ENCODE results near the gene DGKG. TPM values are rescaled to one million over a fixed set of nuclear protein-coding genes. Genes with fewer than 3 reads are reported as not detected.

DGKG gene
- total and polyA plus RNA-seq, 4 donors: 0.84 to 7.8 (median 1.7) TPM

DNA sequence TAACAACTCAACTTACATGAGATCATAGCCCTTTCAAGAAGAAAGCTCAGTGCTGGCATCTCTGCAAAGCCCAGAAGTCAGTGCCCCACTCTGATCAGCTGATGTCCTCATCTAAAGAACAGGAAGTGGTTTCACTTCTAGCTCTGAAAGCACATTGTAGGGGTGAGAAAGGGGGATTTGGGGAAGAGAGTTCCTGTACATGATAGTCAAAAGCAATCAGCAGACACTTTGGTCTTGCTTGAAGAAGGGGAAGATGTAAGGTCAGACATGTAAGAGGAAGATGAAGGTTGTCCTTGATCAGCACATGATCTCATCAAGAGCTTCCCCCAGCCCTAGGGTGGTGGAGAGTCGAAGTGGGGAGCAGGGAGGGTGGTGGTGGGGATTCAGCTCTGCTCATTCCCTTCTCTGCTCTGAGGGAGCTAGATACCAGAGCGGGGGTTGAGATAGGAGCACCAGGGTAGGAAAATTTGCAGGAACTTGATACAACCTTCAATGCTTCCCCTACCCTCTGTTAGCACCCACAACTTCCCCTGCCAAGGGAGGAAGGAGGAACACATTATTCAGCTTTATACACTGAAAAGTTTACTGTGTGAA, 176.7 kb downstream of the DGKG start:
- peak overlapping the region in 1 of 2 donors; percentile 41 for H3K27ac ChIP-seq (ENCODE audit: low read depth in 1 of 2, low read length in 2 of 2)
- TF ChIP-seq FOXA1 (IDR thresholded peaks at IDR 0.05): no peak
- TF ChIP-seq REST (IDR thresholded peaks at IDR 0.05): no peak
- no peak for TF ChIP-seq TAF1 (conservative IDR thresholded peaks at IDR 0.05)
- TF ChIP-seq CTCF (IDR thresholded peaks at IDR 0.05; ENCODE audit: low read depth, low read length, missing input control): no peak
- no peak for TF ChIP-seq GABPA (IDR thresholded peaks at IDR 0.05 in 1 of 2, conservative IDR thresholded peaks at IDR 0.05 in 1 of 2)
- no peak for TF ChIP-seq ATF3 (IDR thresholded peaks at IDR 0.05)
- TF ChIP-seq HNF4G (IDR thresholded peaks at IDR 0.05): no peak
- no peak for TF ChIP-seq JUND (IDR thresholded peaks at IDR 0.05)
- no peak for DNase-seq (ENCODE audit: low spot score)
- no peak overlapping the region for H3K9ac ChIP-seq (ENCODE audit: low read depth in 1 of 2, low read length in 2 of 2)
- H3K9me3 ChIP-seq (ENCODE audit: control insufficient read depth in 4 of 4, low read length in 3 of 4): no peaks in the 10 kb centered on the region
- H3K4me1 ChIP-seq (ENCODE audit: control insufficient read depth in 4 of 4, insufficient read depth in 4 of 4, low read length in 3 of 4): peaks cover 0 to 3% (median 0%) of the 10 kb centered on the region in 4 donors
- no peak overlapping the region for H3K4me3 ChIP-seq (ENCODE audit: low read depth in 1 of 3, low read length in 3 of 3)
- H3K36me3 ChIP-seq (ENCODE audit: control insufficient read depth in 4 of 4, insufficient read depth in 3 of 4, low read depth in 1 of 4, low read length in 3 of 4): no peaks in the 10 kb centered on the region
- WGBS: 67% methylated on average over 2 of the region's 2 CpGs
- no peaks in the 10 kb centered on the region for H3K27me3 ChIP-seq (ENCODE audit: control insufficient read depth in 4 of 4, insufficient read depth in 4 of 4, low read length in 3 of 4)

DNA sequence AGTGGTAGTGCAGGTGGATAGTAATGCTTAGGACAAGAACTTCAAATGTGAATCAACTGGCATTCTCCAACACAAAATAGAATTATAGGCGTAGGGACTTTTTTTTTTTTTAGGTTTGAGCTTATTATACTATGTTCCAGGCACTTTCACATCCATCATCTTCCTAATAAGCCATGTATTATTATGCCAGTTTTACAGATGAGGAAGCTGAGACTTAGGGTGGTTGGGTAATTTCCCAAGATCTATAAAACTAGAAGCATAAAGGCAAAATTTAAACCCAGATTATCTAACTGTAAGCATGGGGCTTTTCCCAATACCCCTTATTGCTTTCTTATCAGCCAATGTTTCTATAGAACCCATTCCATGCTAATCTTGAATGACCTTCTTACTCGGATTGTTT, 178.0 kb downstream of the DGKG start:
- Histone ChIP-seq H3K36me3 (ENCODE audit: control insufficient read depth in 4 of 4, insufficient read depth in 3 of 4, low read depth in 1 of 4, low read length in 3 of 4) (no peaks in the 10 kb centered on the region), H3K27me3 (ENCODE audit: control insufficient read depth in 4 of 4, insufficient read depth in 4 of 4, low read length in 3 of 4) (no peaks in the 10 kb centered on the region), H3K9me3 (ENCODE audit: control insufficient read depth in 4 of 4, low read length in 3 of 4) (no peaks in the 10 kb centered on the region), H3K4me1 (ENCODE audit: control insufficient read depth in 4 of 4, insufficient read depth in 4 of 4, low read length in 3 of 4) (peaks cover 0 to 3% (median 0%) of the 10 kb centered on the region in 4 donors), H3K27ac (ENCODE audit: low read depth in 1 of 2, low read length in 2 of 2) (no peak overlapping the region), H3K9ac (ENCODE audit: low read depth in 1 of 2, low read length in 2 of 2) (no peak overlapping the region), H3K4me3 (ENCODE audit: low read depth in 1 of 3, low read length in 3 of 3) (no peak overlapping the region)
- WGBS: 81% methylated on average over 2 of the region's 2 CpGs
- DNase-seq (ENCODE audit: low spot score): no peak
- TF ChIP-seq ATF3 (IDR thresholded peaks at IDR 0.05): no peak
- TF ChIP-seq HNF4A (conservative IDR thresholded peaks at IDR 0.05): no peak
- no peak for TF ChIP-seq SP1 (IDR thresholded peaks at IDR 0.05)
- TF ChIP-seq FOXA2 (IDR thresholded peaks at IDR 0.05): no peak
- no peak for TF ChIP-seq REST (IDR thresholded peaks at IDR 0.05)
- no peak for TF ChIP-seq EGR1 (IDR thresholded peaks at IDR 0.05; ENCODE audit: low read depth in 2 of 2)
- TF ChIP-seq RAD21 (IDR thresholded peaks at IDR 0.05): no peak
- TF ChIP-seq, protein P1, sequence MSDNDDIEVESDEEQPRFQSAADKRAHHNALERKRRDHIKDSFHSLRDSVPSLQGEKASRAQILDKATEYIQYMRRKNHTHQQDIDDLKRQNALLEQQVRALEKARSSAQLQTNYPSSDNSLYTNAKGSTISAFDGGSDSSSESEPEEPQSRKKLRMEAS (IDR thresholded peaks at IDR 0.05): no peak
- TF ChIP-seq TAF1 (conservative IDR thresholded peaks at IDR 0.05): no peak
- TF ChIP-seq CTCF (IDR thresholded peaks at IDR 0.05; ENCODE audit: low read depth, low read length, missing input control): no peak
- TF ChIP-seq HNF4G (IDR thresholded peaks at IDR 0.05): no peak
- TF ChIP-seq NR2F2 (IDR thresholded peaks at IDR 0.05): no peak
- TF ChIP-seq FOXA1 (IDR thresholded peaks at IDR 0.05): no peak
- TF ChIP-seq, protein P2, sequence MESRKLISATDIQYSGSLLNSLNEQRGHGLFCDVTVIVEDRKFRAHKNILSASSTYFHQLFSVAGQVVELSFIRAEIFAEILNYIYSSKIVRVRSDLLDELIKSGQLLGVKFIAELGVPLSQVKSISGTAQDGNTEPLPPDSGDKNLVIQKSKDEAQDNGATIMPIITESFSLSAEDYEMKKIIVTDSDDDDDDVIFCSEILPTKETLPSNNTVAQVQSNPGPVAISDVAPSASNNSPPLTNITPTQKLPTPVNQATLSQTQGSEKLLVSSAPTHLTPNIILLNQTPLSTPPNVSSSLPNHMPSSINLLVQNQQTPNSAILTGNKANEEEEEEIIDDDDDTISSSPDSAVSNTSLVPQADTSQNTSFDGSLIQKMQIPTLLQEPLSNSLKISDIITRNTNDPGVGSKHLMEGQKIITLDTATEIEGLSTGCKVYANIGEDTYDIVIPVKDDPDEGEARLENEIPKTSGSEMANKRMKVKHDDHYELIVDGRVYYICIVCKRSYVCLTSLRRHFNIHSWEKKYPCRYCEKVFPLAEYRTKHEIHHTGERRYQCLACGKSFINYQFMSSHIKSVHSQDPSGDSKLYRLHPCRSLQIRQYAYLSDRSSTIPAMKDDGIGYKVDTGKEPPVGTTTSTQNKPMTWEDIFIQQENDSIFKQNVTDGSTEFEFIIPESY (IDR thresholded peaks at IDR 0.05): no peak
- TF ChIP-seq RXRA (IDR thresholded peaks at IDR 0.05): no peak

Measured in liver (tissue), 9 donors.